ENCODE measurements around the gene DLG2. TPM values are rescaled to one million over a fixed set of nuclear protein-coding genes. Genes with fewer than 3 reads are reported as not detected.

DLG2 gene
- total and polyA plus RNA-seq, 2 donors (not counting 3 experiments of a cell fraction or from before 2014, with no cell fraction given): 0.15 to 1.1 TPM

DNA sequence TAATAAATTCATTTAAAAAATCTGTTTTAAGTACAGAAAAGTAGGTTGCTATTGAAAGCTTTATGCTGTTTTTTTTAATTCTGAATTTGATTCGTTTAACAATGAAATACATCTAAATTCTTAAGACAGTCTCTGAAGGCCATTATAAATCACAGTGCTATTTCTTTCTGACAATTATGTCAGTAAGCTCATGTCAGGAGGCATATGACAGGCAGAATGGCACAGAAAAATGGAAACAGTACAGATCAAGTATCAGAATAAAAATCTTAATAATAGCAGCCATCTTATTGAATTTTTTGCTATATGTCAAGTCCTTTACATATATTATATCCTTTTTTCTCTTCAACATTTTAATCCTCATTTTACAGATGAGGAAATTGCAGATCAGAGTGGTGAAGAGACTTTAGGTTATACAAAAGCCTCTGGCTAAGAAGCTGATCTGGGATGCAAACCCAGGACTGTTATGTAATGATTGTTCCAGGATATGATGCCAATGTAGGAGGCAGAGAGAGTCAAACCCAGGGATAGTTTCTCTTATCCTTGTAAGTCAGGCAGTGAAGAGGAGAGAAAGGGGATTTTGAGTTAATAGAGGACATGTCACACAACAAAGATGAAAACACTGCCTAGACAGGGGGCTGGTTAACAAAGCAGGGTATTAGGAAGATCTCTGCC, 2057.9 kb downstream of the DLG2 start:
- Histone ChIP-seq H3K4me2 (ENCODE audit: insufficient read depth, low read length) (no peak overlapping the region), H2AFZ (ENCODE audit: low read depth, low read length) (no peak overlapping the region), H3K27me3 (ENCODE audit: control insufficient read depth in 2 of 2, insufficient read depth in 2 of 2, low read length in 2 of 2) (no peaks in the 10 kb centered on the region), H3K4me1 (ENCODE audit: control insufficient read depth, extremely low read depth, insufficient read depth, low read length) (no peaks in the 10 kb centered on the region), H3K36me3 (ENCODE audit: control insufficient read depth in 2 of 2, extremely low read depth in 1 of 2, insufficient read depth in 2 of 2, low read length in 2 of 2) (no peaks in the 10 kb centered on the region), H3K27ac (ENCODE audit: insufficient read depth, low read depth, low read length) (no peak overlapping the region), H3K4me3 (replicated peaks in 1 of 3; ENCODE audit: insufficient read depth in 1 of 3, low read depth in 1 of 3, low read length in 3 of 3) (no peak overlapping the region), H3K79me2 (ENCODE audit: control insufficient read depth, insufficient read depth, low read length) (no peaks in the 10 kb centered on the region), H4K20me1 (replicated peaks; ENCODE audit: control insufficient read depth, extremely low read depth, insufficient read depth, low read length) (no peaks in the 10 kb centered on the region), H3K9me3 (replicated peaks; ENCODE audit: control insufficient read depth, insufficient read depth, low read length) (no peaks in the 10 kb centered on the region), H3K9me1 (replicated peaks; ENCODE audit: control insufficient read depth, extremely low read depth, insufficient read depth, low read length) (no peaks in the 10 kb centered on the region), H3K9ac (replicated peaks; ENCODE audit: extremely low read depth, insufficient read depth, low read length) (no peak overlapping the region)
- intact Hi-C loops (cut with micrococcal nuclease): no loop called here
- no peak for TF ChIP-seq EZH2 (IDR thresholded peaks at IDR 0.05; ENCODE audit: borderline replicate concordance, low read depth, low read length, severe bottlenecking)
- no peak for TF ChIP-seq CTCF (IDR thresholded peaks at IDR 0.05; ENCODE audit: extremely low read depth in 1 of 2, insufficient read depth in 1 of 2, low read depth in 1 of 2, low read length in 2 of 2)
- TF ChIP-seq FOS (IDR thresholded peaks at IDR 0.05; ENCODE audit: borderline replicate concordance, insufficient read depth, low read length): no peak
- TF ChIP-seq POLR2AphosphoS5 (IDR thresholded peaks at IDR 0.05; ENCODE audit: insufficient read depth, low read depth, low read length): no peak
- TF ChIP-seq GATA2 (IDR thresholded peaks at IDR 0.05; ENCODE audit: insufficient read depth, insufficient read length, low read depth, low read length): no peak
- no peak for TF ChIP-seq MYC (IDR thresholded peaks at IDR 0.05; ENCODE audit: low read depth, low read length)
- no peak for TF ChIP-seq MAX (IDR thresholded peaks at IDR 0.05; ENCODE audit: insufficient read depth, insufficient read length)
- dilution Hi-C loops (cut with MboI; ENCODE audit: extremely low pct_ligation_motif_present, low sequenced_read_pairs): no loop called here
- DNase-seq (ENCODE audit: low read depth, low spot score): no peak
- ChIA-PET CTCF (no interaction called here), POLR2A (no interaction called here)
- FAIRE-seq: no peak
- BruUV-seq (replicated peaks): no TSS peak
